Tibial nerve (tissue), 4 donors: ENCODE data around the gene CTTNBP2NL.

ENCODE experiments used
- EP300 ChIP-seq, 2 donors: sonication (generic); formaldehyde crosslinking; IDR thresholded peaks; one replicate each; pipeline ENCODE4 v1.6.1; 2017; ENCODE audit warnings: antibody characterized with exemption in 2 of 2, mild to moderate bottlenecking in 1 of 2
- POLR2A ChIP-seq, 2 donors: fragments of 450-650 bp; IDR thresholded peaks; one replicate each; pipeline ENCODE4 v1.6.1; 2017; ENCODE audit warnings: antibody characterized with exemption in 2 of 2, mild to moderate bottlenecking in 2 of 2, moderate library complexity in 2 of 2
- TF ChIP-seq, protein P1 (sequence below), 5 experiments: fragments of 200-600 bp in 3 of 5; fragments of 450-650 bp in 2 of 5; sonication (generic) in 3 of 5; IDR thresholded peaks; one replicate each; pipeline ENCODE4 v1.5.1; 2016 to 2019; ENCODE audit warnings: antibody characterized with exemption in 5 of 5, mild to moderate bottlenecking in 3 of 5, moderate library complexity in 2 of 5

DNA sequence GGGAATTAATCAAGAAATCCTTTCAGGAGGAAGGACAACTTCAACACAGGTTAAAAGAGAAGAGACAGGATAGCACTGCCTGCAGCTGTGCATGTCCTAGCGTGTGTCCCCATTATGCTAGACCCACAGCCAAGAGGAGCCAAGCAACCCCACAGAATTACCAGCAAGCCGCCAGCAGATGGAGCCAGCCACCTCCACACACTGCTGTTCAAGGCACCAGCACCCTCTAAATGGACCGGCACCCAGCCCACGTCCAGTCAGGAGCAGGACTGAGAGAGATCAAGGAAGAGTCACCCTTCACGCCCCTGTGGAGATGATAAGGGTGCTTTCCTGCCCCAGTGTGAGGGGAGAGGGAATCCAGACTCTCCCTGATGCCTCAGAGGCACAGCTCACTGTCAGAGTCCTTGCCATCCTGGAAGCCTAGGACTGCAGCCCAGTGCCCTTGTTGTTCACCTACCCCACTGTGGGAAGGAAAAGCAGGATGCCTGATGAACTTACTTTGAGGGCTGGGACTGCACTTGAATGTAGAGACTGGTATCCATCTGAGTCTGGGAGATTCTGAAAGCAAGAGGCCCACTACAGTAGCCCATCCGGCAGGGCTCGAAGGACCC is 37.1 kb upstream of the CTTNBP2NL start:
- TF ChIP-seq POLR2A (IDR thresholded peaks at IDR 0.05), result no peak
- TF ChIP-seq, protein P1, sequence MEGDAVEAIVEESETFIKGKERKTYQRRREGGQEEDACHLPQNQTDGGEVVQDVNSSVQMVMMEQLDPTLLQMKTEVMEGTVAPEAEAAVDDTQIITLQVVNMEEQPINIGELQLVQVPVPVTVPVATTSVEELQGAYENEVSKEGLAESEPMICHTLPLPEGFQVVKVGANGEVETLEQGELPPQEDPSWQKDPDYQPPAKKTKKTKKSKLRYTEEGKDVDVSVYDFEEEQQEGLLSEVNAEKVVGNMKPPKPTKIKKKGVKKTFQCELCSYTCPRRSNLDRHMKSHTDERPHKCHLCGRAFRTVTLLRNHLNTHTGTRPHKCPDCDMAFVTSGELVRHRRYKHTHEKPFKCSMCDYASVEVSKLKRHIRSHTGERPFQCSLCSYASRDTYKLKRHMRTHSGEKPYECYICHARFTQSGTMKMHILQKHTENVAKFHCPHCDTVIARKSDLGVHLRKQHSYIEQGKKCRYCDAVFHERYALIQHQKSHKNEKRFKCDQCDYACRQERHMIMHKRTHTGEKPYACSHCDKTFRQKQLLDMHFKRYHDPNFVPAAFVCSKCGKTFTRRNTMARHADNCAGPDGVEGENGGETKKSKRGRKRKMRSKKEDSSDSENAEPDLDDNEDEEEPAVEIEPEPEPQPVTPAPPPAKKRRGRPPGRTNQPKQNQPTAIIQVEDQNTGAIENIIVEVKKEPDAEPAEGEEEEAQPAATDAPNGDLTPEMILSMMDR (IDR thresholded peaks at IDR 0.05), result peak; percentile 69 to 88 (median 72)
- TF ChIP-seq EP300 (IDR thresholded peaks at IDR 0.05), result no peak
